Stimulated activated CD8-positive, alpha-beta memory T cell treated with anti-CD3 and anti-CD28 coated beads, Interleukin-2, amount 100 ng/mL, for 48 hours (primary cell): ENCODE measurements around the gene PPP1R1C.

Experiments used
- DNase-seq, 2 donors: peaks; one replicate each; pipeline ENCODE4 v3.0.0-alpha.2; 2020; ENCODE audit warnings: low read depth in 2 of 2

Gene PPP1R1C

DNA sequence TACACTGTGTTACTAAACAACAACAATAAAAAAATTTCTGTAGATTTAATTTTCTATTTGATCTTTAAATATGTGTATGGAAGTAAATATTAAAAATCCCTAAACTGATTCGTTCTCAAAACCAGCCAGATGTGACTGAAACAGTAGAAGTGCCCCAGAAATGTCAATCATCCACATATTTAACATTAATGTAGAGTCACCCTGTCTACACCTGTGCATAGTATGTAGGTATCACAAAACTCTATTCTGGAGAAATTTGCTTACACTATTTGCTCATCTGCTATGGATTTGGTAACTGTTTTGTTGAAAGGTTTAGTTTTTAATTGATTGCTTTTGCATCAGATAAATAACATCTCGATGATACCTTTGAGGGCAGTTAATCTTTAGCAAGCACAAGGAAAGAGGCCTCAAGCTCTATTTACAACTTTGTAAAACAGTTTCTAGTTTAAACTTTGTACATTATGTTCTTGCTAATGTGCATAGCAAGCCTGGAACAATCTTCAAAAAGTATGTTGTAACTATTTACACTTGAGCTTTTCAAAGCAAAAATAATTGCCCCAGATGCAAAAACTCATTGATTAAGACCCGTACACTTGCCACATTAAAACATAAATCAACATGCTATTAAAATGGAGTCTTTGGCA lies 76.8 kb downstream of the PPP1R1C start:
- no peak for DNase-seq

DNA sequence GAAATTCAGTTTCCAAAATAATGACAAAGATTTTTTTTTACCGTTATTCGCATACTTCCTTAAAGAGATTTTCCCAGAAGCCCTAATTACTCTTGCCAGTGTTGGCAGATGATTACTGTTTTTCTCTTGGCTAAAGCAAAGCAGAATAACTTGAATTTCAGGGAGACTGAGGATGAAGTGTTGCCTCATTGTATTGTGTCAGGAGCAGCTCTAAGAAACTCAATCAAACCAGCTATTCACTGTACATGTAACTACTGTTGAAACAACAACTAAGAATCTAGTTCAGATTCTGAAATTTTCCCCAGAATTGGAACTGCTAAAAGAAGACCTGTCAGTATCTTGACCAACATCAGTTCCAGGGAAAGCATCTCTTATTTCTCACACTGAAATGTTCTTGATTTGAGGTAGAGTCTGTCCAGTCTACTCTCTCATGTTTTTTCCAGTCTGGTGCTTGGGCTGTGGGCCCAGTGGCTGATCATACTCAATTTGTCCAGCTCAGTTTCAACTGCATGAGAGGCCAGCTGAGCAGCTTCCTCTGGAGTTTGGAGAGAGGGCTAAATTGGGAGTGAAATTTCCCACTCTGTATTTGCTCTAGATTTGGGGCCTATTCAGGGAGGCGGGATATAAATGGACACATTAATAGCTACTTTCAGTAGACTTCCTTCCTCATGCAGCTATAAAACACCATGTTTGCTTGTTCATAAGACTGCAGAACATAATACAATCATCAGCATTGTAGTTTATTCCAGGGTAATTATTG lies 78.5 kb downstream of the PPP1R1C start:
- no peak for DNase-seq

DNA sequence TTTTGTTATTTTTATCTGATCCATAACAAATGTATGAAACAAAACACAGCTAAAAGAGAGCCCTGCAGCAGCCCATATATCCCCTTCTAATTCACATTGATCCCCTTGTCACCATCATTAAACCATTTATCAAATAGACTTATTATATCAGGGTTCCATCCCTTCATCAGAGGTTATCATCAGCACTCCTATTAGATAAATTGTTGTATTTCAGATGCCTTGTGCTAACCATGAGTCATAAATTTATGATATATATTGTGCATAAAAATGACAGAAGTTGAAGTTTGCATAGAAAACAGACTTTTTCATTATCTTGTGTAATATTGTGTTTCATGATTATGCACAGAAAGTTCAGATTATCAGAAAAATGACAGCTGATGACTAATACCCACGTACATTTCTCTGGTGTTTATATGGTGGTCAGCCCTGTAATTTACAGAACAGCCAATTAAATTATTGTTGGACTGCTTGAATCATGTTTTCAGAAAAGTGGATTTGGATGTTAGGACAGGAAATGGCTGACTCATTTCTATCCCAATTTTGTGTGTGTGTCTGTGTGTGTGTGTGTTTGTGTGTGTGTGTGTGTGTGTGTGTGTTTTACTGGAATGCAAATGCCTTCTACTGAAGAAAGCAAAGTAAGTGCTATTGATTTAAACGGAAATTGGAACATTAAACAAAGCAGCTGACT lies 80.9 kb downstream of the PPP1R1C start:
- DNase-seq = no peak

DNA sequence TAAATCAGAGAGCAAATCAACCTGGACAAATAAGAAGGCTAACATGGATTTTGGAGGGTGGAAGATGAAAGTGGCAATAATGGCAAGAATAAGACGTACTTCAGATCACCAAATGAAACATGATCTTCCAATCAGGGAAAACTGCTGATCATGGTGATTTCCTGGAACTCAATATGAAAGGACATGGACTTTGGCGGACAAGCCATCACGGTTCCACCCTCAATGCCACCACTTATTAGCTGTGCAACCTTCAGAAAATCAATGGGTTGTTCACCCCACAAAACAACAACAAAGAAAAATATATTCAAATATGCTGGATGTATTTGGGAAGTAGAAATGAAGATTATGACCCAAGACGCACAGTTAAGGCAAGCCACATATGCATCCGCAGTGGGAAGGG lies 81.7 kb downstream of the PPP1R1C start:
- DNase-seq = no peak

DNA sequence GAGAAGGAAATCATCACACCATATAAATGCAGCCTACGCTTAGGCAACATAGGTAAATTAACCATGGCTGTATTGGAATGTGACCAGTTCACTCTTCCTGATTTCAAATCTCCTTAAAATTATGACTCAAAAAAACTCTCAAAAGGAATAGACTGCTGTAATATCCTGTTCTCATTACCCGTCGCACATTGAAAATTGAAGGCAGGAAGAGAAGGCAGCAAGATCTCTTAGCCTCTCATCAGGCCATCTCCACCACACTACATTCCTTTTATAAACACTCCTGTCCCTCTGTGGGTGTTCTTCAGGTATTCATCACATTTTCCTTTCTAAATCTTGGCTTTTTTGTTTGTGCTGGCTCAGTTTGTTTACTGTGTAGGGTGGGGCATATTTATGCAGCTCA lies 83.2 kb downstream of the PPP1R1C start:
- no peak for DNase-seq

DNA sequence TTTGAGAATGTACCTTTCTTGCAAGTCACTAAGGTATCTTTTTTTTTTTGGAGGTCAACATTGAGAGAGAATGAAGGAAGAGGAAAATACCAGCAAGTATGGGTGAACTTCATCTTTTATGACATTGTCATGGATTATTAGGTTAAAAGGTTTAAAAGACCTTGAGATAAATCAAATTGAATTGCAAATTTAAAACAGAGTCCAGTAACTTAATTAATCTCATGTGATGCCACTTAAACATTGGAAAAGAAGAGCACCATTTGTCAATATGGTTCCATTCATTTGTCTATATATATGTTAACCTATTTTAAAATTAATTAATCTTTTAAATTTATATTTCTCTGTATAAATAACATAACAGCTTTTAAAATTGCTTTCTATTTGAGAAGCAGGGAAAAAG lies 83.8 kb downstream of the PPP1R1C start:
- DNase-seq = no peak

DNA sequence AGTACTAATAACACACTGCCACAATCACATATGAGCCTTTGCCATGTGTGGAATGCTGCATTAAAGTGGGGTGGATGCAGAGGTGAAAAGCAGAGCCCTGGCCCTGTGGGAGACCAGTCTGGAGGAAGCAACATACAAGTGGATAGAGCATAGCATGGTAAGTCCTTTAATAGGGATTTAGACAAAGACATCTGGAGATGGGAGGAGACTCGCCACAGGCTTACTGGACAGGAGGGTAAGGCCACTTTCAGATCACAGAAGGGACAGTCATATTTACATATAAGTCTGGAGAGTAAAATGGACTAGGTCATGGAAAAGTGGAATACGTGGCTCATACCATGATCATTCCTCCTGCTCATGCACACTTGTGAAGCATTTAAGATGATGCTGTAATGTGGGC lies 84.3 kb downstream of the PPP1R1C start:
- no peak for DNase-seq

DNA sequence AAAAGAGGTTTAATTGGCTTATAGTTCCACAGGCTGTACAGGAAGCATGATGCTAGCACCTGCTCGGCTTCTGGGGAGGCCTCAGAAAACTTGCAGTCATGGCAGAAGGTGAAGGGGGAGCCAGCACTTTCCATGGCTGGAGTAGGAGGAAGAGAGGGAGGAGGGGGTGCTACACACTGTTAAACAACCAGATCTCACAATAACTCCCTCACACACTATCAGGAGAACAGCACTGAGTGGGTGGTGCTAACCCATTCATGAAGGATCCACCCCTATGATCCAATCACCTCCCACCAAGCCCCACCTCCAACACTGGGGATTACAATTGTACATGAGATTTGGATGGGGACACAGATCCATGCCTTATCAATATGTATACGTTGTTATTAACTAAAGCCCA lies 85.1 kb downstream of the PPP1R1C start:
- DNase-seq = no peak

DNA sequence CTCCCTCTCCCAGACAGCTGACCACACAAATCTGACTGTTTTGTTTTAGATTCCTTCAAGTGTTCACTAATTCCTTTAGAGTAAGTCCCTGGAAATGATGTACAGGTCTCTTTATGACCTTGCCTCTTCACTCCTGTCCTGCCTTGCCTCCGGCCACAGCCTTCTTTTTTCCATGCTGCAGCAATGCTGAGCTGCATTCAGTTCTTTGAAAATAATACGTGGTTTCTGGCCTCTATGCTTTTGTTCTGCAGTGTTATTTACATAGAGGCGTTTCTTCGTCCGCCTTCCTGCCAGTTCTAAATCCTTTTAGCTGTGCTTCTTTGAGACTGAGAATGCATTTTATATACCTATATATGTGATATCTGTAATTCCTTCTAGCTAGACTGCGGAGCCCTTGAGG lies 87.2 kb downstream of the PPP1R1C start:
- no peak for DNase-seq

DNA sequence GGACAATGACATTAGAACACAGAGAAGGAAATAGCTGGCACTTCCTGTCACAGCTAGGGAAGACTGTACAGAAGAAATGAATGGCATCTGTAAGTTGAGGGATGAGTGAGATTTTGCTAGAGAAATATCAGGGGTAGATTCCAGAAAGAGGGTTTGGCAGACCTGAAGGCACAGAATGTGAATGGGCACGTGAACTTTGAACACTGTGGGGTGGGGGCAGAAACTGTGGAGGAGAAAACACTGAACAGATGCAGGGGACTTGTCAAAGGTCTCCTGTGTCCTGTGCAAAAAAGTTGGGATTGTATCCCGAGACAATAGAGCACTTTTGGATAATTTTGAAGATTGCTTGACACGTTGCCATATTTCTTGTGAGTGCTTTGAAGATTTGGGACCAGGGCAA lies 88.0 kb downstream of the PPP1R1C start:
- DNase-seq = no peak

DNA sequence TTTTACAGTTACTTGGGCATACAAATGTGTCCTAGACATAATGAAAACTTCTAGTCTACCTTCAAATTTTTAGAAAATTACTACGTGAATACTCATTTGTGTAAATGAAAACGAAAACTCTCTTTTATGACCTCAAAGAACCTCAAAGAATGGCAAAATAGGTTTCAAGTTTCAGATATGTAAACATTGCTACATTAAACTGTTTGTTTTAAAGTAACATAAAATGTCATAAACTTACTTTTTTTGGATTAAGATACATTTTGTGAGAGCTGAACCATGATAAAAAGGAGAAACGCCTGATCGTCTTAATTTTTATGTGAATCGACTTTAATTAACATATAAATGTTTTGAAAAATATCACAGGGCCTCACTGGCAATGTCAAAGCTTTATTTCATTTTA lies 91.4 kb downstream of the PPP1R1C start:
- no peak for DNase-seq

DNA sequence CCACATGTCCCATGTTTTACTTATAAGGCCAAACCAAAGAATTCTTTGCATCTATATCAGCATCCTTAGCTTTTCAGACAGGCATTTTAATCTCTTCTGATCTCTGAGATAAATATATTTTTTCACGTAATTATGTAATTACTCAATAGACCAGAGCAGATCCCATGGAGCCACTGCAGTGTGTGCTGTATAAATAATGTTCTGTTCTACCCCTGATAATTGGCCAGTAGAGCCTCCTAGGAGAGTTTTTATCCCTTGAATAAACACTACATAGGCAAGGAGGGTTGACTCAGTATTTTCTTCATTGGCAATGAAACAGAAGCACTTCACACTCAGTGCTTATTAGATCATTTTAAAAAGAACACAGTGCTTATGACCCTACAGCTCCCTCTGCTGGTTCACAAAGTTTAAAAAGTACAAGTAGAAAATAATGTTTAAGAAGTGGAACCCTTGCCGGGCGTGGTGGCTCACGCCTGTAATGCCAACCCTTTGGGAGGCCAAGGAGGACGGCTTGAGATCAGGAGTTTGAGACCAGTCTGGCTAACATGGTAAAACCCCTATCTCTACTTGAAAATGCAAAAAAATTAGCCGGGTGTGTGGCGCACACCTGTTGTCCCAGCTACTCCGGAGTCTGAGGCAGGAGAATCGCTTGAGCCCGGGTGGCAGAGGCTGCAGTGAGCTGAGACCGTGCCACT lies 91.9 kb downstream of the PPP1R1C start:
- no peak for DNase-seq

DNA sequence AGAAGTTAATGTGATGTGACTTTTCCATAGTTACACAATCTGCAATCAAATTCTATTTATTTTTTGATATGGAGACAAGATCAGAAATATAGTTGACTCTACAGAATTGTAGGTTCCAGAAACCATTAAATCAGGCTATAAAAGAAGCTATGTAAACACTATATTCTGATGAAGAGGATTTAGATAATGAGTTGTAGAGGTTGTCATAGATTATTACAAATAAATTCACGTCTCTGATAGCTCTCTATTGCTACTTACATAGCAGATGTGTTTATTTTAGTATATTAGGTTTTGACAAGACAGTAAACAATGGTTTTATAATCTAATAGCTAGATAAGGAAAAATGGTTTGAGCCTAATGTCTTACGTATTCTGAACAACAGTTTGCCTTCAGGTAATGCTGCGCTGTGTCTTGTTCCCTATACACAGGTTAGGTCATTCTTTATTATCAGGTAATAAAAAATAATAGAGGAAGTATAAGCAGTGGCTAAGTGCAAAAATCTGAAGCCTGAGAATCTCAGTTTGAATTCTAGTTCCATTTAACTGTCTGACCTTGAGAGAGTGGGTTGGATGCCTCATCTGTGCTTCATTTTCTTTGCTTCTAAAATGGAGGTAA lies 93.4 kb downstream of the PPP1R1C start:
- no peak for DNase-seq

DNA sequence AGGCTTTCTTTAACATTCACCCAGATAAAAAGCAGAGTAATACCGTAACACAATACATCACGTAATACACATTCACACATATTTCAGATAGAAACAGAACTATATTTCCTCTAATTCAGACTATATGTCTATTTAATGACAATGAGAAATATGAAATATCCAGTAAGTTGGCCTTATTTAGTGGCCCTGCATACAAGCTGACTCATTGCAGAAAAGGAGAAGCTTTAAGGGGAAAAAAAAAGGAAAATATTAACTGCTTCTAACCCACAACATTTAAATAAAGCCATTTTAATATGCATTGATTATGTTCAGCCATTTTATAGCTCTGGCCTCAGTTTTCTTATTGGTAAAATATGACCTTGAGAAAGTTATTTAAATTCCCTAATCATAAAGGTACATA lies 94.8 kb downstream of the PPP1R1C start:
- no peak for DNase-seq

DNA sequence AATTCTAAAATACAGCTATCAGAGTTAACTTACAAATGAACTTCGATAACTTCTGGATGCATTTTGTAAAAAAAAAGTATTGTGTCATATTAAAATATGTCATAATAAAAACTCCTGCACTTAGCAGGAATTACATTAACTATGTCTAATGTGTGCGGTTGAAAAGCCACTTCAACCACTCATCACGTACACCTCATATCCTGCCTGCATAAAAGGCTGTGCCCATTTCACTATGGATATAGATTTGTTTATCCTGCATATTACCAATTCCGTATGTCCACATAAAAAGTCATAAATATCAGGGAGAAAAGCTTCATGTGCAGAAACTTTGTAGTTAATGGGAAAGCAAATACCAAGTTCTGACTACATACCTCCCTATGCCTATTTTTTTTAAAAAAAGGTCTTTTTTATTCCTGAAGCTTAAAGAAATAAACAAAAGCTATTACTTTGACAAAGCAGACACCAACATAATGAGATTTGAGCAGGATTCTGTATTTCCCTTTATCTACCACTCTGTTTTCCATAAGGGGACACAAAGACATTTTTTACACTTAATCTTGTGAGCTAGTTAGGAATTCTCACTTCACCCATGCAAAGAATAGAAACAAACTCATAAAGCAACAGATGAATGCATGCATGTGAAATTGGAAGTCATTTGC lies 96.1 kb downstream of the PPP1R1C start:
- DNase-seq = no peak

DNA sequence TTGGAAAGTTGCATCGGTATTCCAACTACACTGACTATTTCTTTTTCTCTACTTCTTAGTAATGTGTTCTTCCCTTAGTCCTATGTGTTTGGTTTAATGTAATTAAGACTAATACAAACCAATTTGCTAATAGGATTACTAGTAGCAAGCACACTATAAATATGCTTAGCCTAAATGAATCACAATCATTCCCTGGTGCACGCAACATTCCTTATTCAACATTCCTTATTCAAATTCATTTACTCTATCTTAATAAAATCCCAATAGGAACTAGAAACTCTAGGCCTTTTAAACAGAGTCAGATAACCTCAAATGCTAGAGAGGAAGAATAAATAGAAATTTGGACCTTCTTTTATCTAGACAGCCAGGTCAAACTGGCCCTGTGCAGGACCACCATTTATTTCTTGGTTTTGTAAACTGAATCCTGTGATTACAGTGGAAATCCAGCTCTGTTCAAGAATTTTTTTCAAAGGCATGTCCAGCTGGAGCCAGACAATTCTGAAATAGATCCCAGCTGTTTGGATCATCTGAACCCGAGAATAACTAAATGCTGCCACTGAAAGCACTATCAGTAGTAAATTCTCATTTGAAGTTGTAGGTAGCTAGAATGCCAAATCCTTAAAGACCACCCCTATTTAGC lies 103.1 kb downstream of the PPP1R1C start:
- no peak for DNase-seq

DNA sequence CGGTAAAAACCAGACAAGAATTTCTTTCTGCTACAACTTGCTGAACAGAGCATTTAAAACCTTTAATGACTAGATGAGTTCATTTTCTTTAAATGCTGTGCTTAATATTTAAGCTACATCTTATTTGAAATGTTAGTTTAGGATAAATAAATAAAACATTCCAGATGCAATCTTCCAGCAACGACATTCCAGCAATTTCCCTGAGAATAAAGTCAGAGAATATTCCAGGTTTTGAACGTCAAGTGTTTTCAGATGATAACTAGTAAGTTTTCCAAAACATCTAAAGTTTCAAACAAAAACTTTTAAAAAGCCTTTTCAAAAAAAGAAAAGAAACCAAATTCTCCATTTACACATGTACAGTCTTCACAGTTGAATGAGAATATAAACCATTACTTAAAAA lies 104.8 kb downstream of the PPP1R1C start:
- DNase-seq = no peak

DNA sequence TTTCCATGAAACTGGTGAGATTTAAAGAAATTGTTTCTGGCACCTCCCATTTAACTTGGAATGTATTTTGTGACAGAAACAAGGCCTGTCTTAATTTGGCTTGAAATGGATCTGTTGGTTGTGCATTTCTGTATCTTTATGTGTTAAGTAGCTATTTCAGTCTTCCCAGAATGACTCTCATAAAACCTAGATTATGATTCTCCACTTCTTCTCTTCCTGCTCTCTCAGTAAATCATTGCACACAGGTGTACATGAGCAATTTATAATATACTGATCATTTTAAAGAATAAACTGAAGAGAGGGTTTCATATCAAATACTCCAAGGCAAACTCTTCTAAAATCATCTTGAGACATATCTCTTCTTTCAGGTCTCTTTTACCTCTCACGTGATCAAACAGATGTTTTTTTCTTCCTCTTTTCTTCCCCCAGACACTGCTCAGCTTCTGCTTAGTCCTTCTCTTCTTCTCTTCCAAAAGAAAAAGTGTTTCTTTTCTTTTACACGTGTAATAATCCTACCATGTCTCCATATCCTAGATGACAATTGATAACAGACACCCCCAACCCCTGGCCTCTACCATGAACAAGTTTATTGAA lies 112.0 kb downstream of the PPP1R1C start:
- no peak for DNase-seq

DNA sequence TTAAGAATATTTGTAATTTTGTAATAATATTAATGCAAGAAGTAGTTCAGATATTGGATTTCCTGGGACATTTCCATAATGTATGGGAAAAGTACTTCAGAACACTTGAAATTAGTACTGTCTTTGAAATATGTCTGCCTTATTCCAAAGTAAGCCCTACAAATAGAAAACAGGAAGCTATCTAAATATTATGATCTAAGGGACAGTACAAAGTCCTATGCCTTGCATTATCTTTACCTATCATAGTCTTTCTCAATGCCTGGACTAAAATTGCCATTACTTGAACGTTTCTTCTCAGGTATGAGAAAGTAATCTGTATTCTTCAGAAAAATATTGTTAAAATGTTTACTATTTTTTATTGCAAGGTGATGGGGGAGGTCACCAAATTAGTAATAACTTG lies 113.0 kb downstream of the PPP1R1C start:
- DNase-seq = no peak

DNA sequence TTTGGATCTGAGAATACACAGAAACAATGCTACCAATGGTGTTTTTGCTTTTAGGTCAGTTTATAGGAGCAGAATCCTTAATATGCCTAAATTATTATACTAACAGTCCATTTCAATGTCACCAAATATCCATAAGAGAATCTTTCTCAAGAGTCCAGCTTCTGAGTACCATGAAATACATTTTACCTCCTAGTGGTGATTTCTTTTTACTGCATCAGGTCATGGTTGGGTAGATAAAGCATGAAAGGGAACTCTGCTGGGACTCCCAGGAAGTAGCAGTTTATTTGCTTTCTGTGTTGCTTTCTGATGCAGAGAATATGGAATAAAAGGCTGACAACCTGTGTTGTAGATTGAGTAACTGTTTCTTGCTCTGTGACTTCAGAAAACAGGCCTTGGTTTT lies 115.6 kb downstream of the PPP1R1C start:
- DNase-seq = no peak

DNA sequence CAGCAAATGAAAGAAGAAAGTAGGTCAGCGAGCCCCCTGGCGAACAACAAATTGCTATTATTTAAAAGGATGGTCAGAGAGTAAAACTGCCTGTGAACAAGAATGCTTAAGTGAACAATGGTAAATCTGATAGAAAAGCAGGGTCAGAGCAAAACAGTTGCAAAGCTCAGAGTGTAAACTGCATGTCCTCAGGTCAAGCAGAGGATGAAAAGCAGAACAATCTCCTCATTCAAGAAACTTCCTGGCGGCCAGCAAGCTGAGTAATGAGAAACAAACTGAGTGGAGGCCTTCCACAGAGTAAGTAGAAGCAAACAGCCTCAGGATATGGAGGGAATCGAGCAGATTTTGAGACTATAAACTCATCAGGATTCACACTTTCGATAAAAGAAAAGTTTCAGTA lies 117.9 kb downstream of the PPP1R1C start:
- no peak for DNase-seq
